ENCODE results near the gene LETM1.

Gene LETM1

DNA sequence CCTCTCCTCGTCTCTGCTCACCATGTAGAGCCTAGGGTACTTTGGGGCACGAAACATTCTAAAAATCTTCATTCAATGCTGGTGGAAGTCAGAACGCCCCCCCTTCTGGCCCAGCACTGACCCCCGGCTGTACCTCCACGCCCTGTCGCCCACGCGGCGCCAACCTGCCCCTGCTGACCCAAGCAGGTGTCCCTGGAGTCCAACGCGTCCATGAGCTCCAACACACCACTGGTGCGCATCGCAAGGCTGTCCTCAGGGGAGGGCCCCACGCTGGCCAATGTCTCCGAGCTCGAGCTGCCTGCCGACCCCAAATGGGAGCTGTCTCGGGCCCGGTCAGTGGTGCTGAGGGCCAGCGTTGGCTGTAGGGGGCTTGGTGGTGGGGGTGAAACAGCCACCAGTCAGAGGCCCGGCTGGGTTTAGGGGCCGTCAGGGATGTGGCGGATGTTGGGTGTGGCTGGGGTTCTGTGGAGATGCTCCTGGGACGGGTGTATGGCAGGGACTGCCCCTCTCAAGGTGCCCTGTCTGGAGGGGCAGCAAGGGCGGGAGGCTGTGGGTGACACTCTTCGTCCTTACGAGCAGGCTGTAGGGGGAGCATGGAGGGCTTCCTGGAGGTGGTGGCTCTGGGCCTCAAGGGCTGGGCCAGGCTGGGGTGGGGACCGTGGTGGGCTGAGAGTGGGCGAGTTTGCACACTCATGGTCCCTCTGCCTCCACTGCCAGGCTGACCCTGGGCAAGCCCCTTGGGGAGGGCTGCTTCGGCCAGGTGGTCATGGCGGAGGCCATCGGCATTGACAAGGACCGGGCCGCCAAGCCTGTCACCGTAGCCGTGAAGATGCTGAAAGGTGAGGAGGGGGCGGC lies 51.1 kb downstream of the LETM1 start:
- DNase-seq: no peak

- no peak for DNase-seq
Observed at GRCh38 chr4:1803523-1804423, 52.2 kb downstream of the LETM1 start.

DNA sequence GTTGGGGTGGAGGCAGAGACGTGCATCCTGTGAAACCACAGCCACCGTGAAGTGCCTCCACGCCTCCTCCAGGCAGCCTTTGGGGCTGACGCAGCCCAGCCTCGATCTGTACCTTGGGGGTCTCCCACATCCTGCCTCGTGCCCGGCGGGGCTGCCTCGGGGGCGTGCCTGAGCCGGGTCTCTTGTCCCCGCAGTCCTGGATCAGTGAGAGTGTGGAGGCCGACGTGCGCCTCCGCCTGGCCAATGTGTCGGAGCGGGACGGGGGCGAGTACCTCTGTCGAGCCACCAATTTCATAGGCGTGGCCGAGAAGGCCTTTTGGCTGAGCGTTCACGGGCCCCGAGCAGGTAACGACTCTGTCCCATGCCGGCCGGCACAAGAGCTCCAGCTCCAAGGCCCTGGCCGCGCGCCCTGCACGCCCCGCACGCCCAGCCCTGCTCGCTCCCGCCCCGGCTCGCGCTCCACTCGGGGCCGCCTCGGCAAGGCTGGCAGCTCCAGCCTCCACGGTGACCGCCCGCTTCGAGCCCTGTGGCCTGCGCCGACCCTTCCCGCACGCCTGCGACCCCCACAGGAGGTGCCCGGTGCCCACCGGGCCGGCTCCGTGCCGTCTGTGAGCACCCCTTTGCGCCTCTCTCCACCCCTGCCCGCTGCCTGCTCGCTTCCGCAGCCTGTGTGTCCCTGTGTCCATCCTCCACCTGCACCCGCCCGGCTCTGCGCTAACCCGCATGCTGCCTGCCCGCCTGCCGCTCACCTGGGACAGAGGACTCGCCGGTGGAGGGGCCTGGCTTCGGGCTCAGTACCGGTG lies 53.0 kb downstream of the LETM1 start:
- DNase-seq: no peak

- peak; percentile 5 for DNase-seq
Observed at GRCh38 chr4:1802151-1802715, 53.7 kb downstream of the LETM1 start.

GRCh38 chr4:1801286-1801958 lies 54.5 kb downstream of the LETM1 start:
- DNase-seq: no peak

GRCh38 chr4:1800805-1801204 lies 55.2 kb downstream of the LETM1 start:
- no peak for DNase-seq

DNA sequence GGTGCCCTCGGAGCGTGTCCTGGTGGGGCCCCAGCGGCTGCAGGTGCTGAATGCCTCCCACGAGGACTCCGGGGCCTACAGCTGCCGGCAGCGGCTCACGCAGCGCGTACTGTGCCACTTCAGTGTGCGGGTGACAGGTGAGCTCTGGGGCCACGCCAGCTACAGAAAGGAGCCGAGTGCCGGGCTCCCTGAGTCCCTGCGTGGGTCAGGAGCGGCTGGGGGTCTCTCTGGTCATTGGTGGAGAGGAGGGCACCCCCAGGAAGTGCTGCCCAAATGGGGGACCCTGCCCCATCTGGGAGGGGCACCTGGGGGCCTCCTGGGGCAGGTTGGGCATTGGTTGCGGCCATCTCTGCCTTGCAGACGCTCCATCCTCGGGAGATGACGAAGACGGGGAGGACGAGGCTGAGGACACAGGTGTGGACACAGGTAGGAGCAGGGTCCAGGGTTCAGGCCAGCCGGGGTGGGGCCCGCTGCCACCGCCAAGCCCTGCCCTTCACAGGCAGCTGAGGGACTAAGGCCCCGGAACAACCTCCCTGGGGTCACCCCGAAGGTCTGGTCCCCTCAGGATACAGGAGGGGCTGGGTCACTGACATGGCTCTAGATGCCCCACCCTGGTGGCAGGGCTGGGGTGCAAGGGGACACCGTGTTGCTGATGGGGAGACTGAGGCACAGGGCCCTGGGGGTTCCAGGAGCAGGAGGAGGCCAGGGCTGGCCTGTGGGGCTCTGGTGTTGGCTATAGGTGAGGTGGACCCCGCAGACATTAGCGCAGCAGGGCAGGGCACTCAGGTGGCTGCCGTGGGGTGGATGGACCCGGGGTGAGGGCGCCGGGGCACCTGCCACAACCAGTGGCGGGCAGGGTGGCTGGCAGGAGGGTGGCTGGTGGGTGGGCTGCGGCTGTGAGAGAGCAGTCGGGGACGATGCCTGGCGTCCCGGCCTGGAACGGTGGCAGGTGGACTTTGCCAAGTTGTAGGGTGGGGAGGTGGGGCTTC lies 56.3 kb downstream of the LETM1 start:
- DNase-seq: no peak

DNA sequence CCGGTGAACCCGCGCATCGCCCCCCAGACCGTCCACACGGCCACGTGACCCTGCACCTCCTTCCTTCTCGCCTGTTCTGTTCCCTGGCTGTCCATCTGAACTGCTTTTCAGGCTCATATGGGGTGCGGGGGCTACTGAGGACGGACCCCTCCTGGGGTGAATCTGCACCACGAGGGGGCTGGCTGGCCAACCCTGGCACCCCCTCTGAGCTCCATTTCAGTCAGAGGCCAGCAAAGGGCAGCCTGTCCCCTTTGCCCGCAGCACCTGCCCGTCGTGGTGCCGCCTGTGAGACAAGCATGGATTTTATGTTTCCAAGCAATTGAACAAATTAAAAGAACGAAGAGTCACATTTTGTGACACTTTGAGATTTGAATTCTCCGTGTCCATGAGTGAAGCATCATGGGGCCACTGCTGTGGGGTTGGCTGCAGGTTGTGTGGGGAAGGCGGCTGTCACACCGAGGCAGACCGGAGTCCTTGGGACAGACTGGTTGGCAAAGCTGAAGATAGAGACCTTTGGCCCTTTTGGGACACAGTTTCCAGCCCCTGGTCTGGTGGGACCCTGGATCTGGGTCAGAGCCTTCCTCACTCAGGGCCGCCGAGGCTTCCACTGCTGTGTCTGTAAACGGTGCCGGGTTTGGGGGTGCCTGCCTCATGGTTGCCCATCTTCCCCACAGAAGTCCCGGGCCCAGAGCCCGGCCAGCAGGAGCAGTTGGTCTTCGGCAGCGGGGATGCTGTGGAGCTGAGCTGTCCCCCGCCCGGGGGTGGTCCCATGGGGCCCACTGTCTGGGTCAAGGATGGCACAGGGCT lies 57.2 kb downstream of the LETM1 start:
- DNase-seq: no peak

DNA sequence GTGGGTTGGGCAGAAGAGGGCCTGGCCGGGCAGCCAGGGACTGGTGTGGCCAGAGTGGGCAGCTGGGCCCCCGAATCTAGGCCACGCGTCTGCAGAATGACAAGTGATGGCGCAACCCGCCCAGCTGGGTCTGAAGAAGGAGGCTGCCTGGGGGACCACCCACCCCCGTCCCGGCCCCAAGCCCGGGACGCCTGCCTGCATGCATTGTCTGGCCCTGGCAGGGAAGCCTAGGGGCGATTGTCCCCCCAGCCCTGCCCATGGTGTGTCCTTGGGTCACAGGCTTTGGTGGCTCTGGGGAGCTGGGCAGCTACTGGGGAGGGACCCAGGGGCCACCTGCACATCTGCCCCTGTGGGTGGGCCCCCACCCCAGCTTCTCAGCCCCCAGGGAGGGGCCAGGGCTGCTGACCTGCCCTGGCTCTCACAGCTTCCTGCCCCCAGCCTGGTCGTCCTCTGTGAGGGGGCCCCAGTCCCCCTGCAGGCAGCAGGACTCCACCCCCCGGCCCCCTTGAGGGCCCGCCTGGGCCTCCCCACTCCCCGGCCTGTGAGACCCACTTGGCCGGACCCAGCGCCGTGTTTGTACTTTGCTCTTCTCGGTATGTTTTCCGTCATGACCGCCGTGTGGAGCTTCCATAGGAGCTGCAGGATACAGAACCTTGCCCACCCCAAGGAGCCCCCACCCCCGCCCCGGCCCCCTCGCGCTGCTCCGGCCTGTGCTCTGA lies 57.9 kb downstream of the LETM1 start:
- DNase-seq: no peak

GRCh38 chr4:1797298-1797860 lies 58.6 kb downstream of the LETM1 start:
- DNase-seq: no peak

- DNase-seq: no peak
Observed at GRCh38 chr4:1796486-1797204, 59.3 kb downstream of the LETM1 start.

GRCh38 chr4:1795299-1796195 lies 60.4 kb downstream of the LETM1 start:
- peak; percentile 68 for DNase-seq

GRCh38 chr4:1794809-1795298 lies 61.1 kb downstream of the LETM1 start:
- DNase-seq: peak; percentile 68

GRCh38 chr4:1793940-1794808 lies 61.8 kb downstream of the LETM1 start:
- peak; percentile 50 for DNase-seq

DNA sequence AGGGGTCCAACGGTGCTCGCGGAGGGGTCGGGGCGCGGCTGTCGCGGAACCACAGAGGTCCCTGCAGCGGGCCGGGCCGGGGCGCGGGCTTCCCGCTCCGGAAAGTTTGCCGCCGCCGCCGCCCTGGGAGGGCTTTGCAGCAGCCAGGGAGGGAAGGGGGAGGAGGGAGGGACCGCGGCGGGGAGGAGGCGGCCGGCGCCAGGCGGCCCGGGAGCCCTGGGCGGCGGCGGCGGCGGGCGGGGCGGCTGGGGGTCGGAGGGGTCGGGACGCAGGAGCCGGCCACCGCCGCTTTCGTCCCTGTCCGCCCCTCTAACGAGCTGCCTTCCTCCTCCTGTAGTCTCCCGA lies 62.5 kb downstream of the LETM1 start:
- DNase-seq: peak; percentile 37
